GM19438 (cell line): ENCODE measurements around the gene PRKG1.
"Not testable (repeated sequence)": the region's sequence is repeated elsewhere in the genome, so short reads cannot be mapped to it uniquely, and the experiment has no call there.

Experiments used
- ATAC-seq: cut with Tn5 transposase; IDR thresholded peaks from one replicate; pipeline ENCODE4 v1.9.1; 2021; ENCODE audit warnings: low read depth; ENCODE audit not compliant: unreplicated experiment

PRKG1 gene

DNA sequence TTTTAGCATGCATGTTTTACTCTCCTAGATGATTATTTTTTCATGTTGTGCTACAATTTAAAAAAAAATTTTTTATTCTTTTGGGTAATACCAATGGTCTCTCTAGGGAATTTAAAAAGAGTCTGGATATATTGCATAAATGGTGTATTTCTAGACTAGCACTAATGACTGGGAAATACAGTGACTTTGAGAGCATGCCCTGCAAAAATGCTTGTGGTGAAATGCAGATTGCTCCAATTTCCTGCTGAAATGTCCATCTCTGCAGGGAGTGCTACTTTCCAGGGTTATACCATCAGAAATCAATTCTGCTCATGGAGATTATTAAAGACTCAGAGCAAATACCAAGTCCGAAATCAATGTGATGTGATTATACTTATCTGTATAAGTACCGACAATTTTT is 186.1 kb downstream of the PRKG1 start:
- ATAC-seq: no peak

DNA sequence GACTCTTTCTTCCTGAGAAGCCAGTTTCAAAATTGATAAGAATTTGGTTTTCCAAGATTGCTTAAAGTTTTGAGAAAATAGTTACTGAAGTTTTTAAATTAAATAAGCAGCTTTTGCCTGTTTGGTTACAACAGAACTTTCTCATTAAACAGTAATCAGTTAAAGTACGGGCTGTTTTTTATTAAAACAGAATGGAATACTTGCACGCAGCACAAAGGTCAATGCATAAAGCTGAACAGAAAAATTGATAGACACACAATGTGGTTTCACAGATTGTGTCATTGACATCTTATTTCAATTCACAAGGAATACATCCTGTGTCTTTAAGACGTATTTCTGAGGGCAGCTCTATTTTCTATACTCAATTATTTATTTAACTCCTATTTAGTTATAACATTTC is 192.2 kb downstream of the PRKG1 start:
- ATAC-seq: no peak

GRCh38 chr10:51267980-51268570 is 193.8 kb downstream of the PRKG1 start:
- ATAC-seq: not testable (repeated sequence)

- no peak for ATAC-seq
These were observed 195.5 kb downstream of the PRKG1 start for GRCh38 chr10:51269821-51270220.

GRCh38 chr10:51270936-51271530 is 196.7 kb downstream of the PRKG1 start:
- no peak for ATAC-seq

- not testable (repeated sequence) for ATAC-seq
These were observed 197.8 kb downstream of the PRKG1 start for GRCh38 chr10:51272099-51272498.

GRCh38 chr10:51272555-51272954 is 198.3 kb downstream of the PRKG1 start:
- no peak for ATAC-seq

- no peak for ATAC-seq
These were observed 199.3 kb downstream of the PRKG1 start for GRCh38 chr10:51273574-51273973.

DNA sequence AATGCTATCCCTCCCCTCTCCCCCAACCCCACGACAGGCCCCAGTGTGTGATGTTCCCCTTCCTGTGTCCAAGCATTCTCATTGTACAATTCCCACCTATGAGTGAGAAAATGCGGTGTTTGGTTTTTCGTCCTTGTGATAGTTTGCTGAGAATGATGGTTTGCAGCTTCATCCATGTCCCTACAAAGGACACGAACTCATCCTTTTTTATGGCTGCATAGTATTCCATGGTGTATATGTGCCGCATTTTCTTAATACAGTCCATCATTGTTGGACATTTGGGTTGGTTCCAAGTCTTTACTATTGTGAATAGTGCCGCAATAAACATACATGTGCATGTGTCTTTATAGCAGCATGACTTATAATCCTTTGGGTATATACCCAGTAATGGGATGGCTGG is 201.8 kb downstream of the PRKG1 start:
- ATAC-seq: not testable (repeated sequence)

- ATAC-seq: not testable (repeated sequence)
These were observed 207.1 kb downstream of the PRKG1 start for GRCh38 chr10:51281387-51281786.

GRCh38 chr10:51285601-51286000 is 211.3 kb downstream of the PRKG1 start:
- ATAC-seq: no peak

DNA sequence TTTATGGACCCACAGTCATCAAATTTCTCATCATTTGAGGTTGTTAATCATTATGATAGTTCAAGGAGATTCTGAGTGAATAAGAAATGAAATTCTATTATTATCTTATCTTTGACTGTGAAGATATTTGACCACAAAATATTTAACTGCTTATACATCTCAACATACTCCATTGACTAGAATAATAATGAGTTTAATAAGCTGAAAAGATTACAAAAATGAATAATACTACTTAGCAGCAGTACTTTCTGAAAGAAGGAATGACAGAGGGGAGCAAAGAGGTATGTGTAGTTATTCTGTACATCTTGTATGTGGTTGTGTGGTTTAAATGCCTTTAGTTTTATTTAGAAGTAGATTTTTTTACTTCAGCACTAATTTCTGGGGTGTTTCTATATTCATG is 214.2 kb downstream of the PRKG1 start:
- no peak for ATAC-seq

DNA sequence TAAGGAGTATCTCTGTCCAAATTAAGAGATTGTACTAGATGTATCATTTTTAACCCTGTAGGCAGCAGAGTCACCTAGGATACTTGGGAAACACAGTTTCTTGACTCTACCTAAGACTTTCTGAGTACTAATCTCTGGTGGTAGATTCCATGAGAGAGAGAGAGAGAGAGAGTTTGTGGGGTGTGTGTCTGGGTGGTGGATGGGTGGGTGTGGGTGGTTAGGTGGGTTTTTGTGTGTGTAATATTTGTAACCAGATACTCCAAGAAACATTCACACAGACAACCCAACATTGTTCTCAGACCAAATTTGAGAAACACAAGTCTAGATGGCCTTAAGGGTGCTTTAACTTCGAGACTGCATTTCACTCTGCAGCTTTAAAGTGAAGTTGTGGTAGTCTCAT is 215.2 kb downstream of the PRKG1 start:
- ATAC-seq: no peak

DNA sequence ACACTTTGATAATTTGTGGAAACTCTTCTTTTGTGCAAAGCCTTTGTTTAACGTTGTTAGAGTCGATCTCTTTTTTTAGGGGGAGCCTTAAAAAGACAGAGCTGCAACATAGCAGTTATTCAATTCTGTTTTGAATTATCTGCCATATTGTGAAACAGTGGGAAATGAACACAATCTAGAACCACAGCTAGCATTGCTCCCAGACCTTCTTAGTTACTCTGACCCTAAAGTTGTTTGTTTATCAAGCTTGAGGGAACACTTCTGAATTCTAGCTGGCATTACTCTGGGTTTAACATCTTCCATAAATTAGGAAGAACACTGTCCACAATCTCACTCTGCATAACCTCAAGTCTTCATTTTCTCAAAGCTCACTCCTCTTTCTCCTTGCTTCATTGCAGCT is 217.7 kb downstream of the PRKG1 start:
- no peak for ATAC-seq

DNA sequence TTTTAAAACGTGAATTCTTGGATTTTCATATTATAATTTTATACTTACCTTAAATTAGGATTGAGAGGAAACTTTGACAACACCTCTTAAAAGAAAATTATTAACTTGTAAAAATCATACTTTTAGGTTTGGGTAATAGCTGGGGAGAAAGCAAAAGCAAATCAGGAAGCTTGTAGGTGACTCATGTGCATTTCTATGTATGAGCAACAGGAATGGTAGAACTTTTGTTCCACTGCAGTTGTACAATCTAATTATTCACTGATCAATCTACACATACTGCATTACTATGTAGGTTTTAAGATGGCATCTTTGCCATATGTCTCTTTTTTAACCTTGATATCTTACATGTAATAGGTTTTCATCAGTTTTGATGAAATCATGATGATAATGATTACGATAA is 223.2 kb downstream of the PRKG1 start:
- no peak for ATAC-seq

DNA sequence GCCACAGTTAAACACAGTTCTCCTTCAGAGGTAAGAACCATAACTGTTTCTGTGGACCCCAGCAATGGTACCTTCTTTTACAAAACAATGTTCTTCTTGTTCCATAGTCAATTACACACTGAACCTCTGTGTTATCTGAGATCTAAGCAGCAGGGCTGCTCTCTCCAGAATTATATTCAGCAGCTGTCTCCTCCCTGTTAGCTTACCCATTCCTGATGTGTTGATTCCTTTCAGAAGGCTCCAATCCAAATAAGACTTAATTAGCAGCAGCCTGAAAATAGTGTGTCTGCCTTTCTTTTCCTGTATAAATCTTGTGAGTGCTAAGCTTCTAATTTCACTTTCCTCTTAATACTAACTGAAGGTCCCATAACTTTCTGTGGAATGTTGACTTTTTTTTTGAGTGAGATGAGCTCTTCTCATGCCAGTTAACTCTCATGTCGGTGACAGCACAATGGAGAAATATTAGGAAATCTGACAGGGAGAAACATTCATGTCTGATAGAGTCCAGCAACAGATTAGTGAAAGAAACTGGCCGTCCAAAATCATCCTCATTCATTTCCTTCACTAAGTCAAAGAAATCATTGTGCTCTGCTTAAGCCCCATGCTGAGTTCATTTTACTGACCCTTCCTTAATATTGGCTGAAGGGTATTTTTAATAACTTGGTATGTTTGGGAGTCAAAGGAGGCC is 226.5 kb downstream of the PRKG1 start:
- no peak for ATAC-seq

- ATAC-seq: no peak
These were observed 227.4 kb downstream of the PRKG1 start for GRCh38 chr10:51301644-51302043.

GRCh38 chr10:51302316-51302715 is 228.0 kb downstream of the PRKG1 start:
- no peak for ATAC-seq

GRCh38 chr10:51308116-51308515 is 233.8 kb downstream of the PRKG1 start:
- ATAC-seq: no peak

- ATAC-seq: no peak
These were observed 236.9 kb downstream of the PRKG1 start for GRCh38 chr10:51311228-51311627.

- ATAC-seq: no peak
These were observed 238.5 kb downstream of the PRKG1 start for GRCh38 chr10:51312817-51313216.

GRCh38 chr10:51313251-51313650 is 239.0 kb downstream of the PRKG1 start:
- no peak for ATAC-seq
